GM12892 (cell line): ENCODE data around the gene ARHGAP26.

Source experiments
- DNase-seq: peaks from one replicate; pipeline ENCODE4 v3.0.0; 2011; ENCODE audit not compliant: insufficient read length
- FAIRE-seq: peaks from 2 replicates; lab custom pipeline; 2011; peaks lifted over from hg19 to GRCh38; lab: Jason Lieb, UNC
- POLR2A ChIP-seq: IDR thresholded peaks from 2 replicates; pipeline ENCODE4 v1.6.1; 2011; ENCODE audit warnings: low read depth, low read length, control low read depth
- POLR2AphosphoS5 ChIP-seq: IDR thresholded peaks from 2 replicates; pipeline ENCODE4 v1.6.1; 2011; ENCODE audit warnings: low read depth, low read length, control low read depth
- TAF1 ChIP-seq: IDR thresholded peaks from 2 replicates; pipeline ENCODE4 v1.6.1; 2011; ENCODE audit warnings: low read depth, mild to moderate bottlenecking, control low read depth, low read length, borderline replicate concordance

The ARHGAP26 gene

DNA sequence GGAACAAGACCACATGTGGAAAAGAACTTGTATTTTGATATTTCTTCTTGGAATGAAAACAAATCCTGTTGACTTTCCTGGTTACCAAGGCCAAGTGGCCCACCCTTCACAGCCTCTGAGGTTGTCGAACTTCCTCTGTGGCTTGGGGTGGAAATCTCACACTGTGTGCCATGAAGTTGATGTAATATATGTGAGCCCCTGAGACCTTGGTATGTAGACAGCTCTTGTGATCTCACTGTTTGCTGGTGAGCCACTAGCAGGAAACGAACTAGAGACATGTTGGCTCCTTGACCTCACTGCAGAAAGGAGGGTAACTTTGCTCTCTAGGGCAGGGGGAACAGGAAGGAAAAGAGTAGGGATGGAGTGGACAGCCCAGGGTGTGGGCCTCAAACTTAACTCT is 159.4 kb downstream of the ARHGAP26 start:
- DNase-seq = no peak
- TF ChIP-seq TAF1 (no peak), POLR2AphosphoS5 (no peak), POLR2A (no peak)
- no peak for FAIRE-seq

DNA sequence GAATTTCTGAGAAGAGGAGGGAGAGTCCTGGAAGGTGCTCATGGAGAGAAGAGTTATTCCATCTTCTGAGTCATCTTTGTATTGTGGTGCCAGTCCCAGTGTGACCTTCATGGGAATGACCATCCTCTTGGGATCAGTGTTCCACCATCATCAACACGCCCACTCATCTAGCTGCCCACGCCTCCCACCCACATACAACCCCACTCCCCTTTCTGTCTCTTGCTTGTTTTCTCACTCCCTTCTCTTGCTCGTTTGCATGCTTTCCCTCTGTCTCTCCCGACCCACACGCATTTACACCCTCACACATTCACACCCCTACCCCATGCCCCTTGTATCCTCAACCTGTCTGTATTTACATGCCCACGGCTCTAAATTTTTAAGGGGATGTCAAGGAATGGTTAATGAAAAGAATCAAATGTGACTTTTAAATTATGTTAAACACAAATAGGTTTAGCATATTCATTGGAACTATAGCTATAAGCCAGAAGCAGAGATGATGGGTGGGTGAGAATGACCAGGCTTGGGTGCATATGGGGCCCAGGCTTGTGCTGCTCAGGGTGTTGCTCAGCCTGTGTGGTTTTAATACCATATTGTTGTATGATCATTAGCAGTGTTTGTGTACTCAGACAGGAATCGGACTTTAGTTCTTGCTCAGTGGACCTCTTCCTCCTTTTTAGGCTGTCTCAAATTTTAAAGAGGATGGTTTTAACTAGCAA is 160.4 kb downstream of the ARHGAP26 start:
- no peak for DNase-seq
- no peak for TF ChIP-seq POLR2A
- TF ChIP-seq TAF1 = no peak
- no peak for TF ChIP-seq POLR2AphosphoS5
- FAIRE-seq = peak; percentile 51

DNA sequence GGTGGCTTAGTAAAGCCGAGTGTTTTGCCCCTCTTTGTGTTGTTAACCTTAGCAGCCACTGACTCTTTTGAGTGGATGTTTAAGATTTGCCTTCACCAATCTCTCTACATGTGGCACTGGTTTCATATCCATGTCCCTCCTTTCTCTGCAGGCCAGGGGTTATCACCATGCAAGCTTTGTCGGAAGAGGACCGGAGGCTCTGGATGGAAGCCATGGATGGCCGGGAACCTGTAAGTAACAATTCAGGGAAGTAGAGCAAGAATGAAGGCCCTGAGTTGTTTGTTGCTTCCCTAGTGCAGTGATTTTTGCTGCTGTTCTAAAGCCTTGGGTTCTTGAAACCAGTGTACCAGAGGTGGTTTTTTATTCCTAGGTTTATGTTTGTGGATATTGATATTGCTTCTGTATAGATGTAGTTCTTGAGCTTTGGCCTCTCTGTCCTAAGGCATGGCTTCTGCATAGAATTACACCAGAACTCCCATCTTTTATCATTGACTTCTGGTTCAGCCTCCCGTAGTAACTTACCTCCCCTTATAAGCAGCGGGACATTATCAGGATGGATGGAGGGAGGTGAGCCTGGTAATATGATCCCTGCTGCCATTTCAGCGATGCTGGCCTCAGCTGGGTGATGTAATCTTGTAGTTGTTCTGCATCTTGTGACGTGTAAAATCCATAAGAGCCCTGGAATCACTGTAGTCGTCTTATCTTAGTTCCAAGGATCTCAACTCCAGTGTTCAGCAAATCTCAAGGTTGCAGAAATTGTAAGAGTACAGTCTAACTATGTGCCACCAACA is 161.9 kb downstream of the ARHGAP26 start:
- FAIRE-seq (peak; percentile 56), DNase-seq (no peak)
- no peak for TF ChIP-seq TAF1

DNA sequence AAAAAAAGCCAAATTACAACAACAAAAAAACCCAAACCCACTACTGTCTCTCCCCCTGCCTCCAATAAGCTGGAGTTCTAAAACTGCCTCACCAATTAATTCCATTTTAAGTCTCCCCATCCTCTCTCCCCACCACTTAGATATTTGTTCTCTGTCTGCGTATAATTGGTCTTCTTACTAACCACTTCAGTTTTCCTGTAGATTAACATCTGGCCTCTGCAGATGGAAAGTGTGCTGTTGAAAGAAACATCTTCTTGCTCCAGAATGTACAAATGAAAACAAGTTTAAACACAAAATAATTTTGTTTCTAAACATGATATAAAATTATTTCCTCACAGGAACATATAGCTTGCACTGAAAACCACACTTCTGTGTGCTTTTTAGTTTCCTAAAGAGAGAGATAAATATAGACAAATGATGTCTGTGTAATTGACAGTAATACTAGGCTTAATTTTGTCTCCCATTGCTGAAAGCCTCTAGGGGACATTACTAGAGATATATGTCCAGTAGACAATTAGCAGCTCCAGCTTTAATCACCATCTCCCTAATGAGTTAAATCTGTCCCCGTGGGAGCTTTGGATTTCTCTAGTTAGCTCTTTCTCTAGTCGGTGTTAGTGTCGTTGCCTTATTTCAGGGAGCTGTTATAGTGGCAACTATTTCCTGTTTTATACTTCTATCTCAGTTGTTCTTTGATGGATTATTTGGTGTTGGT is 164.0 kb downstream of the ARHGAP26 start:
- DNase-seq (no peak), FAIRE-seq (no peak)
- TF ChIP-seq TAF1 (no peak), POLR2AphosphoS5 (no peak), POLR2A (no peak)

DNA sequence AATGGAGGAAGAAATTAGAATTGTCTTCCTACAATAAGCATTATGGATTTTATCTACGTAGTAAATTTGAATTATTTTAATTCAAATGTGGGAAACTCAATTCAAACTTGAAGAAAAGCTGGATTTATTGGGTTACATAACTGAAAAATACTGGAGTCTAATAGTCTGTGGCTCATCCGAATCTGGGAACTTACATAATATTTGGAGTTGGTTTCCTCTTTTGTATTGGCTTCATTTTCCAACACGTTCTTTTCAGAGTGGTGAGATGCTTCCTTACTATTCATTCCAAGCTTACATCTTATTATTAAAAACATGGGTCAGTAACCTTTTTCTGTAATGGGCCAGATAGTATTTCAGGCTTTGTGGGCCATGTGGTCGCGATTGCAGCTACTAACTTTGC is 164.8 kb downstream of the ARHGAP26 start:
- DNase-seq (no peak), FAIRE-seq (peak; percentile 5)
- TF ChIP-seq POLR2A = no peak

DNA sequence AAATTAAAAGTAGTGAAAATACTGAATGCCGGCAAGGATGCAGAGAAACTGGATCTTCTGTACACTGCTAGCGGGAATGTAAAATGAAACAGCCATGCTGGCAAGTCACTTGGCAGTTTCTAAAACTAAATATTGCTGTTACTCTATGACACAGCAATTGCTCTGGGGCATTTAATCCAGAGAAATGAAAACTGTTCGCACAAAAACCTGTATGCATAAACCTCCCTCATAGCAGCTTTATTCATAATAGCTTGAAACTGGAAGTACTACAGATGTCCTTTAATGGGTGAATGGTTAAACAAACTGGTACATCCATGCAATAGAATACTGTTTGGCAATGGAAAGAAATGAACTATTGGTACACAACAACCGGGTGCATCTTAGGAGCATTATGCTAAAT is 167.2 kb downstream of the ARHGAP26 start:
- DNase-seq (no peak), FAIRE-seq (no peak)
- TF ChIP-seq POLR2AphosphoS5 = no peak
- TF ChIP-seq POLR2A = no peak
- TF ChIP-seq TAF1 = no peak

DNA sequence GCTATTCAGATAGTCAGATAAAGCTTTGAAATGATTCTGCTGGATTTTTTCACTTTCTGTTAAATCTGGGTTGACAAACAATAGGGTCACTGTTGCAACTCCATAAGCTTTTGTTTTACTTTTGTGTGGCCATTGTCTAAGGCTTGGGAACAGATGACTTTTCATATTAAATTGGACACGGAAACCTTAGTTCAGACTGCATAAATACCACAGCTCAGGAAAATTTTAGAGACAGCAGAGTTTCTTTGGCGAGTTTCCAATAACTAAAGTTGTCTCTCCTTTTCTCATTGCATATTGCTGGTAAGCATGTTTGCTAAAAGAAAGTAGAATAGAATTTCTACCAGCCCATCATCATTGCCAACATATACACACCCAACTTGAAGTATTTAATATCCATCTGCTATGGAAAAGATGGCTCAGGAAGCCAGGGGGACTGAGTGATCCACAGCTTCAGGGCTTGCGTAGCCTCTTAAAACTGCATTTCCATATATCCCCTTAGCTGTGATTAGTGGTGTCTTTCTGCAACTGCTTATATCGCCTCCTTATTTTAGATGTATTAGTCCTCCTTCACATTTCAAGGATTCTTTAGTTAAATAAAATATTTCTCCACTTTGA is 168.2 kb downstream of the ARHGAP26 start:
- DNase-seq (no peak), FAIRE-seq (no peak)
- TF ChIP-seq POLR2A (no peak), TAF1 (no peak), POLR2AphosphoS5 (no peak)

DNA sequence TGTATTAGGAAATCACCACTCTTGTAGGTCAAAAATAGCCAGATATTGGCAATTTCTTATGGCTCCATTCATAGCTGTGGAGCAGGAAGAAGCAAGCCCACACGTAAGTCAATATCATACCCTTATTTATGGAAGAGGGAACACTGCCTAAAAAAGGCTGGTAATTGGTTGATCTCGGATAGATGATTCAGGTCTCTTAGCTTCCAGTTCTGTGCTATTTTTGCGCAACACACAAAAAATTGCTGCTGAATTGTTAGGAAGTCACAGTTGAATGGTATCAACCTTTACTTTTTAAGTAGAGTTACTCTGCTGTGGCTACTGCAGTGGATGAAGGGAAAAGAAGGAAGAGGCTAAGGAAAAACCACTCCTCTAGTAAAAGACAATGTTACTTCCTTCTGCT is 168.8 kb downstream of the ARHGAP26 start:
- TF ChIP-seq TAF1 = no peak
- TF ChIP-seq POLR2AphosphoS5 = no peak
- TF ChIP-seq POLR2A = no peak
- no peak for DNase-seq
- FAIRE-seq = no peak

DNA sequence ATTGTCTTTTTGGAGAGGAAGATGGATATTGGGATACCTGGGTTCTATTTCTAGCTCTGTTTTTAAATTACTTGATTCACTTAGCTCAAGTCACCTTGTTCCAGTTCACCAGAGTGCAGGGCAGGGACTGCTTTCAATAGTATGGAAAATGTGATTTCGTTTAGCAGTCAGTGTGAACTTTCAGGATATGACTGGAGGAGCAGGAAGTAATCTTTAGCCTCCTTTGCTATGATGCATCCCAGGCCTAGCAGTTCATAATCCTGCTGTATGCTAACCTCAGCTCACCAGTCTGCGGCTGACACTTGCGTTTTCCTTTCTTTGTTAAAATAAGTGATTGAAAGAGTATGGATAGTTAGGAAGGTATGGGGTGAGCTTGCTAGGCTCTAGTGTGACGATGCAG is 169.7 kb downstream of the ARHGAP26 start:
- DNase-seq (no peak), FAIRE-seq (no peak)
- TF ChIP-seq POLR2A (no peak), POLR2AphosphoS5 (no peak), TAF1 (no peak)

DNA sequence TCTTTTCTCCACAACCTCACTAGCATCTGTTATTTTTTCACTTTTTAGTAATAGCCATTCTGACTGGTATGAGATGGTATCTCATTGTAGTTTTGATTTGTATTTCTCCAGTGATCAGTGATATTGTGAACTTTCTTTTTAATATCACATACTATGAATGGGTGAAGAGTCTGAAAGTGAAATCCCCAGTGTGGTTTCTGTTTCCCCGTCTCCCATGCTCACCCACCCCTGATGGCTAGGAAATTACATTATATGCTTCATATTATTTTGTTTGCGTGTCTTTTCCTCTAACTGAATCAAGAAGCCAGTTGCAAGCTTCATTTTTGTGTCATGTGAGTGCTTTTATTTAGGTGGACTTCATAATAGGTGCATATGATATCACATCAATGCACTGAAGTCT is 171.1 kb downstream of the ARHGAP26 start:
- FAIRE-seq (no peak), DNase-seq (no peak)
- TF ChIP-seq POLR2A = no peak
- TF ChIP-seq POLR2AphosphoS5 = no peak

DNA sequence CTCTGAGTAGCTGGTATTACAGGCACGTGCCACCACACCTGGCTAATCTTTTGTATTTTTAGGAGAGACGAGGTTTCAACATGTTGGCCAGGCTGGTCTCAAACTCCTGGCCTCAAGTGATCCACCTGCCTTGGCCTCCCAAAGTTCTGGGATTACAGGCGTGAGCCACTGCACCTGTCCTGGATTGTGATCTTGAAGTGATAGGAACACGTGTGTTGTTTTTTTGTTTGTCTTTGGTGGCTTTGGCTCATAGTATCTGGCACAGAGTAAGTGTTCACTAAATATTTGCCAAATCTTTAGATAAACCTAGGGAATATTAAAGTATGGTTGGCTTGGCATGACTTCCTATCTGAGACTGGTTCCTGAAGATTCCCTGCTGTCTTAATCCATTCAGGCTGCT is 172.7 kb downstream of the ARHGAP26 start:
- TF ChIP-seq POLR2A (no peak), TAF1 (no peak), POLR2AphosphoS5 (no peak)
- FAIRE-seq = no peak
- DNase-seq = no peak
